NB4 (cell line): ENCODE measurements around the gene TPTE2.
"Not testable (repeated sequence)": the region's sequence is repeated elsewhere in the genome, so short reads cannot be mapped to it uniquely, and the experiment has no call there.

Experiments
- DNase-seq: peaks from one replicate; pipeline ENCODE4 v3.0.0; 2010; ENCODE audit warnings: low read depth
- H3K4me3 ChIP-seq: one replicate; pipeline ENCODE4 v1.5.1; 2011; ENCODE audit warnings: mild to moderate bottlenecking, low read depth, low read length, moderate library complexity
- MYC ChIP-seq: IDR thresholded peaks from 2 replicates; pipeline ENCODE4 v1.6.1; 2011; ENCODE audit warnings: low read depth, low read length
- POLR2A ChIP-seq: IDR thresholded peaks from 2 replicates; pipeline ENCODE4 v1.6.1; 2011; ENCODE audit warnings: mild to moderate bottlenecking; ENCODE audit not compliant: insufficient read length; ENCODE audit errors: extremely low read depth
- TF ChIP-seq, protein P1 (sequence below): IDR thresholded peaks from 2 replicates; pipeline ENCODE4 v1.6.1; 2011; ENCODE audit warnings: low read depth, low read length
- TF ChIP-seq, protein P2 (sequence below): IDR thresholded peaks from one replicate; pipeline ENCODE4 v1.5.1; 2012; ENCODE audit warnings: low read depth, low read length

The TPTE2 gene

DNA sequence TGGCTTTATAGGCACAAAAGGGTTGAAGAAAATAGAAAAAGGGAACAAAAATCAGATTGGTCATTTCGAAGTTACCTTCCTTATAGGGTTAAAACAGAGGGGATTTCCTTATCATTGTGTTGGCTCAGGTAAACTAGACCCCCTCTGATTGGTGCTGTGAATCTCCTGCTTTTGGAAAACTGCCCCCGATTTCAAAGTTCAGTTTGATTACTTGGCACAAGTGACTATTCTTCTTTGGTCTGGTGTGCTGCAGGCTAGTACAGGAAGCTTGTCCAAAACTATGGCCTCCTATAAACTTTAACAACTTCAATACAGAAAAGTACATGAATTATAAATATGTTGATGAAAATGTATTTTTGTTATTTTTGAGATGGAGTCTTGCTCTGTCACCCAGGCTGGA, 13.9 kb upstream of the TPTE2 start:
- TF ChIP-seq, protein P1, sequence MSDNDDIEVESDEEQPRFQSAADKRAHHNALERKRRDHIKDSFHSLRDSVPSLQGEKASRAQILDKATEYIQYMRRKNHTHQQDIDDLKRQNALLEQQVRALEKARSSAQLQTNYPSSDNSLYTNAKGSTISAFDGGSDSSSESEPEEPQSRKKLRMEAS = no peak
- TF ChIP-seq, protein P2, sequence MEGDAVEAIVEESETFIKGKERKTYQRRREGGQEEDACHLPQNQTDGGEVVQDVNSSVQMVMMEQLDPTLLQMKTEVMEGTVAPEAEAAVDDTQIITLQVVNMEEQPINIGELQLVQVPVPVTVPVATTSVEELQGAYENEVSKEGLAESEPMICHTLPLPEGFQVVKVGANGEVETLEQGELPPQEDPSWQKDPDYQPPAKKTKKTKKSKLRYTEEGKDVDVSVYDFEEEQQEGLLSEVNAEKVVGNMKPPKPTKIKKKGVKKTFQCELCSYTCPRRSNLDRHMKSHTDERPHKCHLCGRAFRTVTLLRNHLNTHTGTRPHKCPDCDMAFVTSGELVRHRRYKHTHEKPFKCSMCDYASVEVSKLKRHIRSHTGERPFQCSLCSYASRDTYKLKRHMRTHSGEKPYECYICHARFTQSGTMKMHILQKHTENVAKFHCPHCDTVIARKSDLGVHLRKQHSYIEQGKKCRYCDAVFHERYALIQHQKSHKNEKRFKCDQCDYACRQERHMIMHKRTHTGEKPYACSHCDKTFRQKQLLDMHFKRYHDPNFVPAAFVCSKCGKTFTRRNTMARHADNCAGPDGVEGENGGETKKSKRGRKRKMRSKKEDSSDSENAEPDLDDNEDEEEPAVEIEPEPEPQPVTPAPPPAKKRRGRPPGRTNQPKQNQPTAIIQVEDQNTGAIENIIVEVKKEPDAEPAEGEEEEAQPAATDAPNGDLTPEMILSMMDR = no peak
- TF ChIP-seq MYC (no peak), POLR2A (no peak)
- DNase-seq = no peak
- no peak overlapping the region for H3K4me3 ChIP-seq

DNA sequence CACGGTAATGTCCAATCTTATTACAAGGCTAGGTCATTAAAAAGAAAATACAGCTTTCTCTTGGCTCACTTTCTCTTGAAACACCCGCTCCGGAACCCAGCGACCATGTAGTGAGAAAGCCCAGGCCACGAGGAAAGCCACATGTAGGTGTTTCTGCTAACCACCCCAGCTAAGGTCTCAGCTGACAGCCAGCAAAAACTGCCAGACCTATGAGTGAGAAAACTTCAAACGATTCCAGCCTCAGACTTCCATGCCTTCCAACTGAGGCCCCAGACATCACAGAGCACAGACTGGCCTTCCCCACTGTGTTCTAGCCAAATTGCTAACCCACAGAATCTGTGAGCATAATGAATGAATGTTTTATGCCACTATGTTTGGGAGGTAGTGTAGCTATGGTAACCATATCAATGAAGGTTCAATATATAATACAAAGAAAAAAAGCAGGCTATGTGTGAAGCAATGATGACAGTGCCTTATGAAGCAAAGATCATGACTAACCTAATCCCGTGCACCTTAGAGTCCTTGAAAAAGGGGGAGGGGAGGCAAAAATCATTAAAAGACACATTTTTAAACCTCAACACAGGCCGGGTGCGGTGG, 11.9 kb upstream of the TPTE2 start:
- TF ChIP-seq POLR2A (no peak), MYC (no peak)
- TF ChIP-seq, protein P2 = no peak
- H3K4me3 ChIP-seq = no peak overlapping the region
- DNase-seq = no peak

DNA sequence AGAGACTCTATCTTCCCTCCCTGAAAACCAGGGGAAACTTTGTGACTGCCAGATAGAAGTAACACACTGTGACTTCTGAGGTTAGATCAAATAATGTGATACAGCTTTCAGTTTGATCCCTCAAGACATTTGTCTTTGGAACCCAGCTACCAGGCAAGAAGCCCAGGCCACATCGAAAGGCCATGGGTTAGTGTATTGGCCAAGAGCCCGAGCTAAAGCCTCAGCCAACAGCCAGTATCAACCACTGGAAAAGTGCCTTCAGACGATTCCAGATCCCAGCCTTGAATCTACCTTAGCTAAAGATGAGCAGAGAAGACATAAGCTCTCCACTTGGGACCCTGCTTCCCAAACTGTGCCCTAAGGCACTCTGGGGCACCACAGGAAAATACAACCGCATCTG, 10.9 kb upstream of the TPTE2 start:
- TF ChIP-seq, protein P1 = no peak
- TF ChIP-seq, protein P2 = no peak
- TF ChIP-seq POLR2A (no peak), MYC (no peak)
- H3K4me3 ChIP-seq = no peak overlapping the region
- no peak for DNase-seq

DNA sequence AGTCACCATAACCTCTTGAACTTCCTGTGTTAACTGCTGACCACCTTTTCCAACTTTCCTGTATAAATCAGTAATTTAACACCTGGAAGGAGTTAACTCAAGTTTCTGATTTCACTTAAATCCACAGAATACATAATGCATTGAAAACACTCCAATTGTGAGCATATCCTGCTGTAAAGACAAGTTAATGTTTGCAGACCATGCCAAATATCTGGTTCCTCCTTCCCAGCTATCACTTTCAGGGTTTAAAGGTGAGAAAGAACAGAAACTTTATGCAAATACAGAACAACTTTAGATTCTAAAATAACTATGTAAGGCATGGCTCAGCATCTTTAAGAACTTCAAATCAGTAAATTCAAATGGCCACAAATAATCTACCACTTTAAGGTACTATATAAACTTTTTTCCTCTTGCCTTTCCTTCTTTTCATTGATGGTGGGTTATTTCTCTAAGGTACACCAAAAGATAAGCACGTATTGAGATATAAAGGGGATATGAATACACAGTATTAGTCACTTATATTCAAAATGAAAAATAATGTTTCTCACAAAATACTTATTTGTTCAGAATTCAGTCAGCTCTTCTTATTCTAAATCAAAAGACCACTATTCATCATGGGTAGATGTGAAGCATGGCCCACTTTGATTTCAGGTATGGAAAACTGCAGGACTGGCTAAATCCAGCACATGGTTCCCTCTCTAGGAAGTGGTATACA, 6.6 kb upstream of the TPTE2 start:
- TF ChIP-seq, protein P1 = no peak
- TF ChIP-seq, protein P2 = no peak
- no peak for TF ChIP-seq MYC
- TF ChIP-seq POLR2A = no peak
- no peak for DNase-seq
- H3K4me3 ChIP-seq = no peak overlapping the region

DNA sequence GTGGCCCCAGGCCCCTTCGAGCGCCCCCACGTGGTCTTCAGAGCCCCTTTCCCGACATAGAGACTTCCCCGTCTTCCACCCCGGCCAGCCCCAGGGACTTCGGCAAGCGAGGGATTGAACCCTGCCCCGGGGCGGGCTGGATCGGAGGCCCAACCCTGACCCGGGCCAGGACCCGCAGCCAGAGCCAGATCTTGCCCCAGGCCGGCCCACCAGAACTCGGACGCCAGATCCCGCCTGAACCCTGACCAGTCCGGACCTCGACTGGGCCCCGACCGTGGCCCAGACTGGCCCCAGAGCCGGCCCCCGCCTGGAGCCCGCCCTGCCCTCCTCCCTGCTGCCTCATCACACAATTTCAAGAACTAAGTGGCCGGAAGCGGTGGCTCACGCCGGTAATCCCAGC, 253 bp upstream of the TPTE2 start:
- no peak overlapping the region for H3K4me3 ChIP-seq
- no peak for DNase-seq
- TF ChIP-seq, protein P2 = no peak
- TF ChIP-seq MYC = no peak
- TF ChIP-seq, protein P1 = no peak
- TF ChIP-seq POLR2A = no peak

DNA sequence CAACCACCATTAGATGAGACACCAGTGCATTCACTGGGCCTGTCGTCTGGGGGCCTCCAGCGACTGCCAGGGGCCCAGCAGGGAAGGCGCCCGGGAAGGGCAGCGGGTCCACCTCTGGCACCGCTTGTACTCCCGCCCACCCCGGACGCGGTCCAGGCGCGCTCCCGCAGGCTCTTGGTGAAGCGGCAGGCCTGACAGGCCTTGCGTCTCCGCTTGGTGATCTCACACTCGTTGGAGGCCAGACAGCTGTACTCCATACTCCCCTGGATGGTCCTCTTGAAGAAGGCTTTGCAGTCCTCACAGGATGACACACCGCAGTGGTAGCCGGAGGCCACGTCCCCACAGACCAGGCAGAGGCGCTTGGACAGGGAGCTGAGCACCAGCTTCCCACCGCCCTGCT, 660 bp downstream of the TPTE2 start:
- H3K4me3 ChIP-seq, DNase-seq: not testable (repeated sequence)

DNA sequence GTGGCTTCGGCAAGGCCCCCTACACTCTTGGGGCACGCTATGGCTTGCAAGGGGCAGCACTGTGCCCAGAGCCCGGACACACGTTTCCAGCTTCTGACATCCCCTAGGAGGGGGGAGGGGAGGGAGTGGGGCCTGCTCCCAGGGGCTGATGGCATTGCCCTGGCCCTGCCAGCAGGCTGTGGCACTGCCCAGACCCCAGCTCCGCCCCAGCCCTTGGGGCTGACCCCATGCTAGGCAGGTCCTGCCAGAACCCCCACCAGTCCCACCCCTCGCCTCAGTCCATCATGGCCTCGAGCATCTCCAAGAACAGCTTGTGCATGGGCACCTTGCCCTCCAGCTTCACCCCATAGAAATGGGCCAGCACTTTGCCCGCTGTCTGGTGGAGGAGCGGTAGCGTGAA, 1.6 kb downstream of the TPTE2 start:
- H3K4me3 ChIP-seq, DNase-seq: not testable (repeated sequence)

DNA sequence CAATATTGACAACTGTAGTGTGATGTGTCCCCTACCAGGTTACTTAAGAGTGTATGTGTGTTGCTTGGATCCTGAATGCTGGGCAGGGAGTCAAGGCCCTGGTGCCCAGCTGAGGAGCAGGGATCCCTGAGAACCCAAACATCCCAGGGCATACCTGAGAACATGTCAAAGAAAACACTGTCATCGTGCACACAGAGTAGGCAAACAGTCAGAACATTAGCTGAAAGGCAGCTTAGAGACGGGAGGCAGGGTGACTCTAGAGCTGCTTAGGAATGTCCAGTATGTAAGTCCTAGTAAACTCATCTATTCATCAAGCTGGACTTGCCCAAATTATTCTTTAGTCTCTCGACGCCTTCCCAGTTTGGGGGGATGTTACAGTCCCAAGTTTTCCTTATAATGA, 4.0 kb downstream of the TPTE2 start:
- not testable (repeated sequence) for H3K4me3 ChIP-seq, DNase-seq

DNA sequence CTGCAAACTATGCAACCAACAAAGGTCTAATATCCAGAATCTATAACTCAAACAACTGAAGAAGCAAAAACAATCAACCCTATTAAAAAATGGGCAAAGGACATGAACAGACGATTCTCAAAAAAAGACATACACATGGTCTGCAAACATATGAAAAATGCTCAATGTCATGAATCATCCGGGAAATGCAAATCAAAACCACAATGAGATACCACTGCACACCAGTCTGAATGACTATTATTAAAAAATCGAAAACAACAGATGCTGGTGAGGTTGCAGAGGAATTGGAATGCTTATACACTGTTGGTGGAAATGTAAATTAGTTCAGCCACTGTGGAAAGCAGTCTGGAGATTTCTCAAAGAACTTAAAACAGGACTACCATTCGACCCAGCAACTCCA, 12.1 kb downstream of the TPTE2 start:
- not testable (repeated sequence) for DNase-seq

DNA sequence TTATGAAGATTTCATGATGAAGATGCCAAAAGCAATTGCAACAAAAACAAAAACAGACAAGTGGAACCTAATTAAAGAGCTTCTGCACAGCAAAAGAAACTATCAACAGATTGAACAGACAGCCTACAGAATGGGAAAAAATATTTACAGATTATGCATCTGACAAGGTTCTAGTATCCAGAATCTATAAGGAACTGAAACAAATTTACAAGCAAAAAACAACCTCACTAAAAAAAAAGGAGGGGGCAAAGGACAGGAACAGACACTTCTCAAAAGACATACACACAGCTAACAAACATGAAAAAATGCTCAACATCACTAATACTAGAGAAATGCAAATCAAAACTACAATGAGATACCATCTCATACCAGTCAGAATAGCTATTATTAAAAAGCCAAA, 35.7 kb downstream of the TPTE2 start:
- not testable (repeated sequence) for H3K4me3 ChIP-seq, DNase-seq

More for the DNA sequence above, 12.1 kb downstream of the TPTE2 start:
- H3K4me3 ChIP-seq = not testable (repeated sequence)
